SK-N-SH (cell line): Measurements from ENCODE around the gene CACNA2D1. TPM values are rescaled to one million over a fixed set of nuclear protein-coding genes. Genes with fewer than 3 reads are reported as not detected.

Experiments
- CTCF ChIA-PET: fragments of 300-600, 350-600 bp; formaldehyde crosslinking; extraction: SDS; loops from one replicate; lab custom pipeline; 2021; lab: Yijun Ruan, JAX
- POLR2A ChIA-PET: fragments of 350-600 bp; sonication (Branson Sonifier 250); formaldehyde crosslinking; extraction: SDS; loops from one replicate; lab custom pipeline; 2020; ENCODE audit warnings: antibody characterized with exemption, inconsistent platforms; lab: Yijun Ruan, JAX
- DNase-seq: peaks from one replicate; pipeline ENCODE4 v3.0.0; 2012
- H2AFZ ChIP-seq: fragments of 200-600 bp; sonication (generic); 2 replicates; pipeline ENCODE4 v1.8.1; 2016; ENCODE audit warnings: antibody characterized with exemption, mild to moderate bottlenecking, low read depth
- H3F3A ChIP-seq: fragments of 200-600 bp; sonication (generic); replicated peaks from 2 replicates; pipeline ENCODE3; 2016; ENCODE audit warnings: antibody characterized with exemption, mild to moderate bottlenecking; ENCODE audit not compliant: insufficient read depth
- H3K27ac ChIP-seq, 2 experiments: fragments of 200-500 bp in 1 of 2; fragments of 200-600 bp in 1 of 2; sonication (Bioruptor generic) in 1 of 2; sonication (generic), shearing (Covaris generic) in 1 of 2; 2 replicates each; pipeline versions ENCODE4 v1.5.1 to v1.6.1; 2014 to 2016; ENCODE audit warnings: low read depth in 2 of 2, inconsistent platforms in 1 of 2, low read length in 1 of 2, mild to moderate bottlenecking in 1 of 2, mixed read lengths in 1 of 2
- H3K27me3 ChIP-seq: fragments of 200-600 bp; sonication (generic), shearing (Covaris generic); 2 replicates; pipeline ENCODE4 v1.6.1; 2016; ENCODE audit warnings: mixed run types; ENCODE audit not compliant: insufficient read depth
- H3K36me3 ChIP-seq, 2 experiments: fragments of 200-500 bp in 1 of 2; fragments of 200-600 bp in 1 of 2; sonication (Bioruptor generic) in 1 of 2; sonication (generic) in 1 of 2; replicated peaks in 1 of 2; 2 replicates each; pipeline versions ENCODE3 to v1.5.1; 2014 to 2016; ENCODE audit warnings: low read length in 1 of 2, mild to moderate bottlenecking in 1 of 2; ENCODE audit not compliant: insufficient read depth in 2 of 2, control insufficient read depth in 1 of 2
- H3K4me1 ChIP-seq, 2 experiments: fragments of 200-500 bp in 1 of 2; fragments of 200-600 bp in 1 of 2; sonication (Bioruptor generic) in 1 of 2; sonication (generic), shearing (Covaris generic) in 1 of 2; 2 replicates each; pipeline versions ENCODE4 v1.5.1 to v1.6.1; 2014 to 2016; ENCODE audit warnings: low read depth in 1 of 2, low read length in 1 of 2, mixed run types in 1 of 2; ENCODE audit not compliant: insufficient read depth in 2 of 2, control insufficient read depth in 1 of 2
- H3K4me2 ChIP-seq: fragments of 200-600 bp; sonication (generic), shearing (Covaris generic); 2 replicates; pipeline ENCODE4 v1.6.1; 2017; ENCODE audit warnings: mixed run types
- H3K4me3 ChIP-seq, 2 experiments: fragments of 200-500 bp in 1 of 2; fragments of 200-600 bp in 1 of 2; sonication (Bioruptor generic) in 1 of 2; sonication (generic), shearing (Covaris generic) in 1 of 2; 2 replicates each; pipeline versions ENCODE4 v1.5.1 to v1.8.1; 2014 to 2016; ENCODE audit warnings: low read depth in 2 of 2, inconsistent platforms in 1 of 2, low read length in 1 of 2, mild to moderate bottlenecking in 1 of 2, mixed read lengths in 1 of 2, moderate library complexity in 1 of 2
- H3K79me2 ChIP-seq: fragments of 200-600 bp; sonication (generic); 2 replicates; pipeline ENCODE4 v1.8.1; 2017; ENCODE audit warnings: mild to moderate bottlenecking; ENCODE audit not compliant: insufficient read depth
- H3K9ac ChIP-seq: fragments of 200-600 bp; sonication (generic); 2 replicates; pipeline ENCODE4 v1.6.1; 2017; ENCODE audit warnings: mixed run types
- H3K9me2 ChIP-seq: fragments of 200-600 bp; sonication (generic); 2 replicates; pipeline ENCODE4 v1.6.1; 2017; ENCODE audit warnings: mixed run types
- H3K9me3 ChIP-seq: fragments of 200-600 bp; sonication (generic); 2 replicates; pipeline ENCODE4 v1.6.1; 2017; ENCODE audit warnings: mixed run types, mild to moderate bottlenecking, moderate library complexity
- H4K20me1 ChIP-seq: fragments of 200-600 bp; sonication (generic); 2 replicates; pipeline ENCODE4 v1.6.1; 2017; ENCODE audit warnings: mild to moderate bottlenecking, mixed run types; ENCODE audit not compliant: insufficient read depth
- EP300 ChIP-seq, 2 experiments: IDR thresholded peaks; 2 replicates each; pipeline versions ENCODE4 v1.4.0 to v1.6.1; 2012; ENCODE audit warnings: borderline replicate concordance in 1 of 2, low read depth in 1 of 2, low read length in 1 of 2
- FOSL2 ChIP-seq: IDR thresholded peaks from 2 replicates; pipeline ENCODE4 v1.4.0; 2012; ENCODE audit warnings: low read depth, mild to moderate bottlenecking, moderate library complexity, borderline replicate concordance
- IRF3 ChIP-seq: fragments of 150-350 bp; IDR thresholded peaks from 2 replicates; pipeline ENCODE4 v1.6.1; 2016; ENCODE audit warnings: mild to moderate bottlenecking, low read depth, low read length
- MEF2A ChIP-seq: IDR thresholded peaks from 2 replicates; pipeline ENCODE4 v1.4.0; 2012; ENCODE audit warnings: low read depth, borderline replicate concordance
- POLR2AphosphoS5 ChIP-seq: IDR thresholded peaks from 2 replicates; pipeline ENCODE4 v1.6.1; 2012; ENCODE audit warnings: low read depth, low read length
- RFX5 ChIP-seq: IDR thresholded peaks from 2 replicates; pipeline ENCODE4 v1.6.1; 2012; ENCODE audit warnings: mild to moderate bottlenecking, improper control_type of control experiment, low read length
- SIN3A ChIP-seq: IDR thresholded peaks from 2 replicates; pipeline ENCODE4 v1.6.1; 2012; ENCODE audit warnings: low read depth, mild to moderate bottlenecking, low read length, moderate library complexity, borderline replicate concordance
- TCF12 ChIP-seq: IDR thresholded peaks from 2 replicates; pipeline ENCODE4 v1.4.0; 2012
- TEAD4 ChIP-seq: IDR thresholded peaks from 2 replicates; pipeline ENCODE4 v1.4.0; 2012; ENCODE audit warnings: mild to moderate bottlenecking, borderline replicate concordance; ENCODE audit not compliant: insufficient read depth
- USF2 ChIP-seq: fragments of 150-350 bp; IDR thresholded peaks from 2 replicates; pipeline ENCODE4 v1.6.1; 2017; ENCODE audit warnings: antibody characterized with exemption, low read length, low read depth, borderline replicate concordance
- YY1 ChIP-seq: IDR thresholded peaks from 2 replicates; pipeline ENCODE4 v1.4.0; 2012; ENCODE audit warnings: low read depth, mild to moderate bottlenecking
- WGBS: methylation state at CpG from one replicate; pipeline ENCODE4 v1.1.6; 2017; ENCODE audit warnings: low lambda C conversion rate; 5-methylcytosine and 5-hydroxymethylcytosine counted together
- polyA plus RNA-seq, 3 experiments: library from polyadenylated mRNA; depleted of rRNA; stranded (reverse); fragments of >200 nt; gene quantifications; 2 replicates each; pipeline ENCODE4 v1.2.3, GENCODE V29; 2012
- TF ChIP-seq, protein P1 (sequence below): IDR thresholded peaks from 2 replicates; pipeline ENCODE4 v1.4.0; 2012; ENCODE audit warnings: low read depth
- TF ChIP-seq, protein P2 (sequence below): IDR thresholded peaks from 2 replicates; pipeline ENCODE4 v1.4.0; 2012; ENCODE audit warnings: low read depth, borderline replicate concordance
- TF ChIP-seq, protein P3 (sequence below): IDR thresholded peaks from 2 replicates; pipeline ENCODE4 v1.4.0; 2012; ENCODE audit warnings: low read depth, borderline replicate concordance

The CACNA2D1 gene
- polyA plus RNA-seq, 1 of the 3 experiments (the other 2 are of a cell fraction): 3.4 TPM

DNA sequence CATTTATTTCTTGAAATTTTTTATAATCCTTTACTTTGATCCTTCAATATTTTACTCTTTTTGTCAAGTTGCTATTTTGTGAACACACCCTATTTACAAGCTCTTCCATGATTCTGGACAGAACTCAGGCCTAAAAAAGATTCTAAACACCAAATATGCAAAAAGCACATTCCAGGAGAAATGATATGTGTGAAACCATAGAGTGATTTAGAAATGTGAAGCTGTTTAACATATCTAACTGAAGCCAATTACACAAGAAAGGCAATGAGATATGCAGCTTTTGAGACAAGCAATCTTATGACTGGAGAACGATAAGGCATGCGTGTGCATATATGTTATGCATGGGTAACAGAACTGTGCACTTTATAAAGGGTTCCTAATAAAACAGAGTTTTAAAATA lies 243.0 kb downstream of the CACNA2D1 start:
- no peak overlapping the region for H3K27ac ChIP-seq
- ChIA-PET CTCF (no interaction called here), POLR2A (no interaction called here)
- no peak overlapping the region for H3K9ac ChIP-seq
- no peak for TF ChIP-seq SIN3A
- no peak for TF ChIP-seq MEF2A
- no peak for TF ChIP-seq EP300 (IDR thresholded peaks at IDR 0.05; ENCODE audit: borderline replicate concordance in 1 of 2, low read depth in 1 of 2, low read length in 1 of 2)
- TF ChIP-seq, protein P1, sequence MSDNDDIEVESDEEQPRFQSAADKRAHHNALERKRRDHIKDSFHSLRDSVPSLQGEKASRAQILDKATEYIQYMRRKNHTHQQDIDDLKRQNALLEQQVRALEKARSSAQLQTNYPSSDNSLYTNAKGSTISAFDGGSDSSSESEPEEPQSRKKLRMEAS: no peak
- TF ChIP-seq USF2: no peak
- no peak for TF ChIP-seq POLR2AphosphoS5
- TF ChIP-seq RFX5: no peak
- TF ChIP-seq TCF12: no peak
- TF ChIP-seq, protein P2, sequence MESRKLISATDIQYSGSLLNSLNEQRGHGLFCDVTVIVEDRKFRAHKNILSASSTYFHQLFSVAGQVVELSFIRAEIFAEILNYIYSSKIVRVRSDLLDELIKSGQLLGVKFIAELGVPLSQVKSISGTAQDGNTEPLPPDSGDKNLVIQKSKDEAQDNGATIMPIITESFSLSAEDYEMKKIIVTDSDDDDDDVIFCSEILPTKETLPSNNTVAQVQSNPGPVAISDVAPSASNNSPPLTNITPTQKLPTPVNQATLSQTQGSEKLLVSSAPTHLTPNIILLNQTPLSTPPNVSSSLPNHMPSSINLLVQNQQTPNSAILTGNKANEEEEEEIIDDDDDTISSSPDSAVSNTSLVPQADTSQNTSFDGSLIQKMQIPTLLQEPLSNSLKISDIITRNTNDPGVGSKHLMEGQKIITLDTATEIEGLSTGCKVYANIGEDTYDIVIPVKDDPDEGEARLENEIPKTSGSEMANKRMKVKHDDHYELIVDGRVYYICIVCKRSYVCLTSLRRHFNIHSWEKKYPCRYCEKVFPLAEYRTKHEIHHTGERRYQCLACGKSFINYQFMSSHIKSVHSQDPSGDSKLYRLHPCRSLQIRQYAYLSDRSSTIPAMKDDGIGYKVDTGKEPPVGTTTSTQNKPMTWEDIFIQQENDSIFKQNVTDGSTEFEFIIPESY: no peak
- TF ChIP-seq, protein P3, sequence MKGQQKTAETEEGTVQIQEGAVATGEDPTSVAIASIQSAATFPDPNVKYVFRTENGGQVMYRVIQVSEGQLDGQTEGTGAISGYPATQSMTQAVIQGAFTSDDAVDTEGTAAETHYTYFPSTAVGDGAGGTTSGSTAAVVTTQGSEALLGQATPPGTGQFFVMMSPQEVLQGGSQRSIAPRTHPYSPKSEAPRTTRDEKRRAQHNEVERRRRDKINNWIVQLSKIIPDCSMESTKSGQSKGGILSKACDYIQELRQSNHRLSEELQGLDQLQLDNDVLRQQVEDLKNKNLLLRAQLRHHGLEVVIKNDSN: no peak
- no peak for TF ChIP-seq YY1
- TF ChIP-seq TEAD4: no peak
- TF ChIP-seq IRF3: no peak
- no peak for TF ChIP-seq FOSL2
- no peak for DNase-seq
- H3K9me2 ChIP-seq: no peaks in the 10 kb centered on the region
- H3K9me3 ChIP-seq: no peaks in the 10 kb centered on the region
- no peak overlapping the region for H3K4me3 ChIP-seq
- 100% methylated on average over 2 of the region's 2 CpGs for WGBS
- no peaks in the 10 kb centered on the region for H3K36me3 ChIP-seq
- no peaks in the 10 kb centered on the region for H3K27me3 ChIP-seq
- peaks cover 0 to 5% of the 10 kb centered on the region in 2 experiments; a peak in 2 of 4 replicates for H3K4me1 ChIP-seq
- no peak overlapping the region for H2AFZ ChIP-seq
- H3K4me2 ChIP-seq: no peak overlapping the region
- no peaks in the 10 kb centered on the region for H3K79me2 ChIP-seq
- no peaks in the 10 kb centered on the region for H3F3A ChIP-seq
- no peaks in the 10 kb centered on the region for H4K20me1 ChIP-seq
